ENCODE data around the gene TM9SF3. TPM values are rescaled to one million over a fixed set of nuclear protein-coding genes. Genes with fewer than 3 reads are reported as not detected.

TM9SF3 gene
- total and polyA plus RNA-seq, 4 donors: 24.4 to 103 (median 66.7) TPM

DNA sequence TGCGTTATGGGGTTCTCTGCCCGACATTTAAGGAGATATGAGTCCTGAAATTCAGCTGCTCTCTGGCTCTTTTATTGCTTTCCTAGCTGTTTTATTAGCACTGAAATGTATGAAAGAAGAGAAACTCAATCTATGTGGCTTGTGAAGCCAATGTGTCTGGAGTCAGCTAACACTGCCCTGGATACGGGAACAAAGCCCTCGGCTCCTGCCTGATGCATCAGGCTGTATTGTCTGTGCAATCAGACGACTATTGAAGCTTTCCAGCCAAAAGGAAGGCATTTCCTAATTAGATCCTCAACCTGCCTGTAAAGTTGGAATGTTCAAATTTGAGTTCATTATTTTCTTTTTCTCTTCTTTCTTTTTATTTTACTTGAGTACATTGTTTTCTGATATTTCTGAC, 22.0 kb upstream of the TM9SF3 start:
- Histone ChIP-seq H3K27me3 (ENCODE audit: control insufficient read depth in 3 of 3, insufficient read depth in 3 of 3, low read length in 2 of 3) (no peaks in the 10 kb centered on the region), H3K27ac (ENCODE audit: low read depth in 1 of 2, low read length in 1 of 2) (no peak overlapping the region), H3K4me1 (ENCODE audit: control insufficient read depth in 5 of 5, insufficient read depth in 5 of 5, low read length in 5 of 5) (peaks cover 0 to 6% (median 0%) of the 10 kb centered on the region in 5 donors), H3K9ac (ENCODE audit: insufficient read depth in 1 of 2, low read length in 2 of 2) (no peak overlapping the region), H3K9me3 (ENCODE audit: control insufficient read depth in 4 of 4, insufficient read depth in 3 of 4, low read length in 3 of 4) (peaks cover 0 to 2% (median 0%) of the 10 kb centered on the region in 4 donors), H3K36me3 (ENCODE audit: control insufficient read depth in 4 of 4, insufficient read depth in 4 of 4, low read length in 4 of 4) (peaks cover 0 to 4% (median 0%) of the 10 kb centered on the region in 4 donors), H3K4me3 (no peak overlapping the region)
- TF ChIP-seq, protein P1, sequence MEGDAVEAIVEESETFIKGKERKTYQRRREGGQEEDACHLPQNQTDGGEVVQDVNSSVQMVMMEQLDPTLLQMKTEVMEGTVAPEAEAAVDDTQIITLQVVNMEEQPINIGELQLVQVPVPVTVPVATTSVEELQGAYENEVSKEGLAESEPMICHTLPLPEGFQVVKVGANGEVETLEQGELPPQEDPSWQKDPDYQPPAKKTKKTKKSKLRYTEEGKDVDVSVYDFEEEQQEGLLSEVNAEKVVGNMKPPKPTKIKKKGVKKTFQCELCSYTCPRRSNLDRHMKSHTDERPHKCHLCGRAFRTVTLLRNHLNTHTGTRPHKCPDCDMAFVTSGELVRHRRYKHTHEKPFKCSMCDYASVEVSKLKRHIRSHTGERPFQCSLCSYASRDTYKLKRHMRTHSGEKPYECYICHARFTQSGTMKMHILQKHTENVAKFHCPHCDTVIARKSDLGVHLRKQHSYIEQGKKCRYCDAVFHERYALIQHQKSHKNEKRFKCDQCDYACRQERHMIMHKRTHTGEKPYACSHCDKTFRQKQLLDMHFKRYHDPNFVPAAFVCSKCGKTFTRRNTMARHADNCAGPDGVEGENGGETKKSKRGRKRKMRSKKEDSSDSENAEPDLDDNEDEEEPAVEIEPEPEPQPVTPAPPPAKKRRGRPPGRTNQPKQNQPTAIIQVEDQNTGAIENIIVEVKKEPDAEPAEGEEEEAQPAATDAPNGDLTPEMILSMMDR (IDR thresholded peaks at IDR 0.05; ENCODE audit: control extremely low read depth, extremely low read depth): no peak
- ATAC-seq (ENCODE audit: insufficient read depth, low FRiP score) (no peak), DNase-seq (no peak)
- WGBS, 2 donors: 81 to 91% methylated on average over 5 of the region's 5 CpGs

- Histone ChIP-seq H3K36me3 (ENCODE audit: control insufficient read depth in 4 of 4, insufficient read depth in 4 of 4, low read length in 4 of 4) (peaks cover 0 to 3% (median 0%) of the 10 kb centered on the region in 4 donors), H3K27me3 (ENCODE audit: control insufficient read depth in 3 of 3, insufficient read depth in 3 of 3, low read length in 2 of 3) (no peaks in the 10 kb centered on the region), H3K4me1 (ENCODE audit: control insufficient read depth in 5 of 5, insufficient read depth in 5 of 5, low read length in 5 of 5) (peaks cover 0 to 6% (median 0%) of the 10 kb centered on the region in 5 donors), H3K27ac (ENCODE audit: low read depth in 1 of 2, low read length in 1 of 2) (no peak overlapping the region), H3K9ac (ENCODE audit: insufficient read depth in 1 of 2, low read length in 2 of 2) (no peak overlapping the region), H3K9me3 (ENCODE audit: control insufficient read depth in 4 of 4, insufficient read depth in 3 of 4, low read length in 3 of 4) (no peaks in the 10 kb centered on the region), H3K4me3 (no peak overlapping the region)
- TF ChIP-seq, protein P1 (IDR thresholded peaks at IDR 0.05; ENCODE audit: control extremely low read depth, extremely low read depth): no peak
- WGBS, 2 donors: 88 to 96% methylated on average over 3 of the region's 3 CpGs
- no peak for ATAC-seq (ENCODE audit: insufficient read depth, low FRiP score)
- DNase-seq: no peak
Measured at GRCh38 chr10:96608262-96608661, 21.4 kb upstream of the TM9SF3 start.

GRCh38 chr10:96606946-96607345, 20.1 kb upstream of the TM9SF3 start:
- no peaks in the 10 kb centered on the region for H3K9me3 ChIP-seq (ENCODE audit: control insufficient read depth in 4 of 4, insufficient read depth in 3 of 4, low read length in 3 of 4)
- H3K9ac ChIP-seq (ENCODE audit: insufficient read depth in 1 of 2, low read length in 2 of 2): no peak overlapping the region
- H3K36me3 ChIP-seq (ENCODE audit: control insufficient read depth in 4 of 4, insufficient read depth in 4 of 4, low read length in 4 of 4): peaks cover 0 to 3% (median 0%) of the 10 kb centered on the region in 4 donors
- no peak overlapping the region for H3K4me3 ChIP-seq
- peaks cover 0 to 6% (median 0%) of the 10 kb centered on the region in 5 donors for H3K4me1 ChIP-seq (ENCODE audit: control insufficient read depth in 5 of 5, insufficient read depth in 5 of 5, low read length in 5 of 5)
- ATAC-seq (ENCODE audit: insufficient read depth, low FRiP score): no peak
- TF ChIP-seq, protein P1 (IDR thresholded peaks at IDR 0.05; ENCODE audit: control extremely low read depth, extremely low read depth): no peak
- WGBS, 2 donors: 94 to 100% methylated on average over 1 of the region's 1 CpG
- no peak overlapping the region for H3K27ac ChIP-seq (ENCODE audit: low read depth in 1 of 2, low read length in 1 of 2)
- no peak for DNase-seq
- no peaks in the 10 kb centered on the region for H3K27me3 ChIP-seq (ENCODE audit: control insufficient read depth in 3 of 3, insufficient read depth in 3 of 3, low read length in 2 of 3)

DNA sequence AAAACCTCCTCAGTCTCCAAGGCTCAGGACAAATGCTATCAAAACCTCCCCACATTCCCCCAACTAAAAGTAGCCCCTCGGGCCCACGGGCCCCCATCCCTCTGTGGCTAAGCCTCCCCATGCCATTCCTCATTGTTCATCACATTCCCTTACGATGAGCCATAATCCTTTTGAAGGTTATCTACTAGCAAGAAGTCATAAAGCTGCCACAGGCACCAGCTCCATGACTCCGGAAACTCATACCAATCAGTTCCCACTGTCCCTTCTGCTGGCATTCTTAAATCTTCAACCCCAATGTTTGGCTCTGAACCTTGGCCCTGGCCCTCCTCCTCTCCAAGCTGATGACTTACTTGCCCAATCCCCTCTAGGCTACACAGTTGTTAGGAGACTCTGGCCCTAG, 19.4 kb upstream of the TM9SF3 start:
- Histone ChIP-seq H3K9ac (ENCODE audit: insufficient read depth in 1 of 2, low read length in 2 of 2) (no peak overlapping the region), H3K36me3 (ENCODE audit: control insufficient read depth in 4 of 4, insufficient read depth in 4 of 4, low read length in 4 of 4) (peaks cover 0 to 3% (median 0%) of the 10 kb centered on the region in 4 donors), H3K27me3 (ENCODE audit: control insufficient read depth in 3 of 3, insufficient read depth in 3 of 3, low read length in 2 of 3) (no peaks in the 10 kb centered on the region), H3K9me3 (ENCODE audit: control insufficient read depth in 4 of 4, insufficient read depth in 3 of 4, low read length in 3 of 4) (no peaks in the 10 kb centered on the region), H3K4me3 (no peak overlapping the region), H3K27ac (ENCODE audit: low read depth in 1 of 2, low read length in 1 of 2) (no peak overlapping the region), H3K4me1 (ENCODE audit: control insufficient read depth in 5 of 5, insufficient read depth in 5 of 5, low read length in 5 of 5) (peaks cover 0 to 6% (median 0%) of the 10 kb centered on the region in 5 donors)
- TF ChIP-seq, protein P1 (IDR thresholded peaks at IDR 0.05; ENCODE audit: control extremely low read depth, extremely low read depth): no peak
- ATAC-seq (ENCODE audit: insufficient read depth, low FRiP score): no peak
- 89 to 98% methylated on average over 4 of the region's 4 CpGs for WGBS, 2 donors
- no peak for DNase-seq

All from lung (tissue), 12 donors.